Skeletal muscle cell (primary cell): ENCODE measurements around the gene PARD3.

Source experiments
- DNase-seq: peaks from one replicate; pipeline ENCODE4 v3.0.0-alpha.2; 2010; ENCODE audit warnings: low read depth
- H3K4me3 ChIP-seq: 2 replicates; pipeline ENCODE4 v1.5.1; 2011; ENCODE audit warnings: low read depth, mild to moderate bottlenecking, control low read depth, low read length, moderate library complexity

Gene PARD3

DNA sequence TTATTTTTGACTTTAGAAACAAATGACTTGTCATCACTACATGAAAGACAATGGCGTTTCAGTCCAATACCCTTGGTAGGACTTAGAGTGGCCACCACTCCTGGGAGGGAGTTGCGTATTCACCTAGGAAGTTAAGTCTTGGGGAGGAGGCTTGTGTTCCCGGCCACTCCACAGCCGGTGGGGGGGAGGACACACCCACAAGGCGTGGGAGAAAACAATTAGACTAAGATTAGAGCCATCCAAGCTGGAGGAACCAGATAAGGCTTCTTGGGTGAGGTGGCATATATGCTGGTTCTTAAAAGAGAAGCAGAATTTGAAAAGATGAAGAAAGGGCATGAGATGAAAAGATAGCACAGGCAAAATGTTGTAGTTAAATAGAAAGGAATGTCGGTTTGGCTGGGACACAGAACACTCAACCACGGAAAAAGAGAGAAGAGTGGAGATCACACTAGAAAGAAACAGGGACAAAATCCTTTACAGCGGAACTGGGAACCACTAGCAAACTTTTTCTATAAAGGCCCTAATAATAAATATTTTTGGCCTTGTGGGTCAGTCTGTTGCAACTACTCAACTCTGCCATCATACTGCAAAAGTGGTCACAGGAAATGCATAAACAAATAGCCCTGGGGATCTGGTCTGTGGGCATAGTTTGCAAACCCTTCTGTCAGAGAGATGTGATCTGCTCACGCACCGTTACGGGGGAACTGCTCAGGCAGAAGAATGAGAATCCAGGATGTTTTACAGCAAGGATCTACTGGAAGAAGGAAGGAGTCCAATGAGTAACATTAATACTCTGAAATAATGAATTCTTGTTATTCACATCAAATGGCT is 651.8 kb downstream of the PARD3 start:
- no peak for DNase-seq
- H3K4me3 ChIP-seq = no peak overlapping the region

DNA sequence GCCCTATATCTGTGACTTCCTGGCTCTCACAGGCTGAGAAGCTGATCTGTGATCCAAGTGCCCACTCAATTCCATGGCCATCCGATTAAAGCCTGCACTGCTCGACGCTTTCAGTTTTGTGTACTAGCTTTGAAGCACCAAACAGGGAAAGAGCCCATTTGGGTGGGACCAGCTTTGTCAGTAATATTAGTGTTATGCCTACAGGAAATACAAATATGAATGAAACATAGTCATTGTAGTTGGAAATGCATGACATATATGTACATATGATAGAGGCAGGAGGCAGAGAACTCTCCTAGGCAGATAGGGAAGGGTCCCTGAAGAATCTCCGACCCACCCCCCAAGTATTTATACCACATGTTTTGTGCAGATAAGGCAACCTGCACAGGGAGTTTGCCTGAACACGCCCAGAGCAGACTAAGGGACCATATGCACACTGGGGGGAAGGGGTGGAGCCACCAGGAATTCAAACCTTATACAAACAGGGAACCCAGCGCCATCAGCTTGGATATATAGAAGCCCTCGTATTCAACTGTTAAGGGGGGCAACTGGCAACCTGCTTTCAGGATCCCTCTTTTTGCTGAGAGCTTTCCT is 653.2 kb downstream of the PARD3 start:
- no peak for DNase-seq
- no peak overlapping the region for H3K4me3 ChIP-seq

- DNase-seq = no peak
- H3K4me3 ChIP-seq = no peak overlapping the region
Observed at GRCh38 chr10:34160595-34160994, 654.5 kb downstream of the PARD3 start.

DNA sequence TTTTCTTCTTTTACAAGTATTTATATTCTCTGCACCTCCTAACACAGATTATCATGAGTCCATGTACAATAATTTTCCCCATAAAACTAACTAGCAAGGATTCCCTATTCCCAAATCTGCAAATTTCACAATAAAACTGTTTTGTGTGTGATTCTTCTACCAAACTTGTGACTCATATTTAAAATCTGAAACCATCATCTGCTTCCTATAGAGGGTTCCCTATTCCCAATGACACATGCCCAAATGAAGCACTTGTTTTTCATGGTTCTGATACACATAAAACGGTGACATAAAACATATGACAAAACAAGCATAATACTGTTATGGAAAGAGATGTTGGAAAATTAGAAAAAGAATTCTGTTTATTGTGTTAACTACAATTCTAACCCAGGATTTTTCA is 657.6 kb downstream of the PARD3 start:
- H3K4me3 ChIP-seq = no peak overlapping the region
- no peak for DNase-seq

DNA sequence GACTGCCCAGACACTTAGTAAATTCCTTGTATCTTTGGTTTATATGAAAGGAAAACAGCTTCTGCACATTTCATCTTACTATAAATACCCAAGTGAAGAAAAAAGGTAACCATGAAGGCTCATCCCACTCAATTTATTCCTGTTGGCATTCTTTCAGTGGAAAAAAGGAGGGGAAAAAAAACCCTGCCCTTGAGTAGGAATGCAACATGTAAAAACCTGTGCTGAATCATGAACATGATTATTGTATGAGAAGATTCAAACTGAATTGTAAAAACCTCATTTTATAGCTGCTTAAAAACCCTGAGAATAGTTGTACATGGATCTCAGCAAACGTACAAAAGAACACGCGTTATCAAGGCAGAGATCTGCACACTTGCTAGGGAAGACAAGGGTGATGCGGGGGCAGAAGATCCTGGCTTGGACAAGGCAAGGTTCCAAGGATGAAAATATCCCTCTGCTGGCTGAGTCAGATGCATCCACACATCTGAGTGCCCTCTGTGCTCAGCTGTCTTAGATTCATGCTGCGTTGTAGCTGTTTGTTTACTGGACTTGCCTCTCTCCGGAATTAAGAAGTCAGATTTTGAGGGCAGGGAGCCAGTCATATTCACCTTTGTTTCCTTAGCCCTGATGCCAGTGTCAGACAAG is 658.2 kb downstream of the PARD3 start:
- H3K4me3 ChIP-seq = no peak overlapping the region
- no peak for DNase-seq

GRCh38 chr10:34155812-34156211 is 659.3 kb downstream of the PARD3 start:
- no peak overlapping the region for H3K4me3 ChIP-seq

DNA sequence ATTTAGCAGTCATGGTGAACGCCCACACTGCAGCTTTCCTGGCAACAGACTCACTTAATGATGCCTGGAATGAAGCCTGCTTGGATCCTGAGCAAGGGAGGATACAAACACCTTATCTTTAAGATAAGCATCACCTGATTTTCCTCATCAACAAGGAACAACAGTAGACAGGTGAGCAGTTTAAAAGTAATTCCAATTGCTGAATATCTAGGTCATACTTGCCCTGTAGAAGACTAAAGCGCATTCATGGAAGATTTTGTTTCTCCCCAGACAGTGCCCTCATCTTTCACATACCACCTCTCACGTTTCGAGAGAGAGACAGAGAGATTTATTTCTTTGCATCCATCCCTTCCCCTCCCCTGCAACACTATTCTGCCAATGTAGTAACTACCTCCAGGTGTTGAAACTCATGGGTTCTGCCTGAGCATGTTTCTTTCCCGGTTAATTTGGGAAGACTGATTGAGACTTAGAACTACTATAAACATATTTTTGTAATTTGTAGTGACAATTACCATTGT is 660.7 kb downstream of the PARD3 start:
- no peak for DNase-seq
- H3K4me3 ChIP-seq = no peak overlapping the region

More at GRCh38 chr10:34155812-34156211, 659.3 kb downstream of the PARD3 start:
- no peak for DNase-seq

GRCh38 chr10:34153663-34154382 is 661.3 kb downstream of the PARD3 start:
- DNase-seq = no peak

GRCh38 chr10:34152434-34152833 is 662.7 kb downstream of the PARD3 start:
- no peak for DNase-seq
- no peak overlapping the region for H3K4me3 ChIP-seq

More at GRCh38 chr10:34153663-34154382, 661.3 kb downstream of the PARD3 start:
- H3K4me3 ChIP-seq = no peak overlapping the region

- no peak for DNase-seq
Observed at GRCh38 chr10:34151931-34152330, 663.2 kb downstream of the PARD3 start.

GRCh38 chr10:34151481-34151880 is 663.6 kb downstream of the PARD3 start:
- H3K4me3 ChIP-seq = no peak overlapping the region
- no peak for DNase-seq

More at GRCh38 chr10:34151931-34152330, 663.2 kb downstream of the PARD3 start:
- H3K4me3 ChIP-seq = no peak overlapping the region

DNA sequence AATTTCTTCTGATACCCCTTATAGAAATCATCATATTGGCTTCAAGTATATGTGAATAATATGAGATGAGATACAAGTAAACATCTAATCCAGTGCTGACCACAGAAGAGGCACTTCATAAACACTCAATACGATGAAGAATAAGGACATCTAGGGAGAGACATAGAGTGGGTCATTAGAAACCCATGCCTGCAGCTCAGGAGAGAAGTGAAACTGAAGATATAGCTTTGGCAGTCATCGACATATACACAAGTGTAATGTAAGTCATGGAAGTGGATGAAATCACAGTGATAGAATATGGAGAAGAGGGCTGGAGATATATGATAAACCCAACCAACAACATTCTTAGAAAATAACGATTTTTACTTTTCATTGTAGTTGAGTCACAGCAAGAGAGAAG is 665.0 kb downstream of the PARD3 start:
- DNase-seq = no peak
- H3K4me3 ChIP-seq = no peak overlapping the region

DNA sequence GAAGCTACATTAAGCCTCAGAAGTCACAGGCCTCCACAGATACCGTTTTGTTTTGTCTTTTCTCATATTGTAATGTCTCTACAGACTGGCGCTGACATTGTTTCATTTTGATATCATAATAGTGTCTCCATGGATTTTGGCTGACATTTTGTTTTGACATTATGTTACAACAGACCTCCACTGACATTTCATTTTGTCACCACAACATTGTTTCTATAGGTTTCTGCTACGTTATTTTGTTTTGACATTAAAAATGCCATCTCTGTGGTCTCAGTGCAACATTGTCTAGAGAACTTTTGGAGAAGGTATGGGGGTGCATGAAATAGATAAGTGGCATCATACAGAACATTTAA is 666.8 kb downstream of the PARD3 start:
- DNase-seq = no peak
- no peak overlapping the region for H3K4me3 ChIP-seq

DNA sequence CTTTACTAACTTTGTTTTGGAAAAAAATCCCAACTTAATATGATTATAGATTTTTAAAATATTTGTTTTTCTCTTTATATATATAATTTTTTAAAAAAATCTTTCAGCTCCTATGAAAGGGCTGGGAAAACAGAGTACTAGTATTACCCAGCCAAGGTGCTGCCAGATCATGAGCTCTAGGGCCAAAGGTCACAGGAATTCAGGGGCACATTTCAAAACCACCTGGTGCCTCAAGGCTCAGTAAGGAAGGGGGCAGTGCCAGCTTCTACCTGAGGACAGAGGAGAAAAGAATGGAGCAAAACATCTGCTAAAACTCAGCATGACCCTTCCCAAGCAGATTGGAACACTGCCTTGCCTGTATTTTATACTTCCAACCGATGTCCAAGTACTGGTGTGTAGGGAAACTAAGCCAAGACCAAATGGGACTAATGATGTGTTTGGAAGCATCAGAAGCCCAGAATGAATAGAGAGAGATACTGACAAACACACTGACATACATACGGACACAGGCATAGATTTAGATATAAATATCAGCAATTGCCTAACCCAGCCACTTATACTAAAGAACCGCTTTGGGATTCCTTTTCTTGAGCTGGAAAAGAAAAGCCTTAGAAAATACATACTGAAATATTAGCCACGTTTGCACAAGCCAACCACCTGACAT is 667.3 kb downstream of the PARD3 start:
- DNase-seq = no peak
- no peak overlapping the region for H3K4me3 ChIP-seq

- no peak for DNase-seq
- H3K4me3 ChIP-seq = no peak overlapping the region
Observed at GRCh38 chr10:34145715-34146114, 669.4 kb downstream of the PARD3 start.

GRCh38 chr10:34143466-34143865 is 671.6 kb downstream of the PARD3 start:
- no peak for DNase-seq
- H3K4me3 ChIP-seq = no peak overlapping the region

DNA sequence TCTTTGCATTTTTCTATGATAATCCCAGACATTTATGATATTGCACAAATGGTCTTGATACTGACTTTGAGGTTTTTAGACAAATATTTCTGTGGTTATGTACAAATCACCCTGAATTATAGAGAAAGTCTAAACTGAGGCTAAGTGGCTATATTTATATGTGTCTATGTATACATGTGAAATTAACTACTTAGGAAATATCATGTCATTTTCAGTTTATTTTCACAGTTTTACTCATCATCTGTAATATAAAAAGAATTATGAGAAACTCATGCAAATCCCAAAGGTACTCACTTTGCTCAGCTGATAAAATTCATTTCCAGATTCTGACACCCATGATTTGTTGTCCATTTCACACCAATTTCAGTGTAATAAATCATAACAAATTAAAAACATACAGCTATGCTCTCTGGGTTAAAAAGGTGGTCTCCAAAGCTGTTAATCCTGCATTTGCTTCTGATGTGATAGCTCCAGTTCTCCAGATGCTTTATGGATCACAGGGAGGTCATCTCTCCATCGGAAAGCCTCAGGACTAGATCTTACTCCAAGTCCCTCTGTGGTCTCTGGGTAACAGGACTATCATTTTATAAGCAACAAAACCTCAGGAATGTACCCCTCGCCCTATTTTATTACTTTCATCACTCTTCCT is 673.9 kb downstream of the PARD3 start:
- DNase-seq = no peak

DNA sequence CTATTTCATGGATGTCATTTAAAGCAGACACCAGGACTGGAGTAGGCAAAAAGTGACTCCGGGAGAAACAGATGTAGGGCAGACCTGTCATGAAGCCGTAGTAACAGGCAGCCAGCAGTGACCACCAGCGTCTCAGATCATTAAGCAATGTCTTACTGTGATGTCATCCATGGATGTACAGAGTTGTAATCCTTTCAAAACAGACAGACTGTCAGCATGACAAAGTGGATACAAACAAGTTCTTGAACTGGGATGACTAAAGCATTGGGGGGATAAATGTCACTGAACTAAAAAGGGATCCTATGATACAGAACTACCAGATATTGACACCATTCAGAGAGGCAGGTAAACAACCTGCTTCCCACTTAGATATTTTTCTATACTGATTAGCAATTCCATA is 675.5 kb downstream of the PARD3 start:
- DNase-seq = peak; percentile 84
- H3K4me3 ChIP-seq = no peak overlapping the region

More for the DNA sequence above, 673.9 kb downstream of the PARD3 start:
- H3K4me3 ChIP-seq = no peak overlapping the region

DNA sequence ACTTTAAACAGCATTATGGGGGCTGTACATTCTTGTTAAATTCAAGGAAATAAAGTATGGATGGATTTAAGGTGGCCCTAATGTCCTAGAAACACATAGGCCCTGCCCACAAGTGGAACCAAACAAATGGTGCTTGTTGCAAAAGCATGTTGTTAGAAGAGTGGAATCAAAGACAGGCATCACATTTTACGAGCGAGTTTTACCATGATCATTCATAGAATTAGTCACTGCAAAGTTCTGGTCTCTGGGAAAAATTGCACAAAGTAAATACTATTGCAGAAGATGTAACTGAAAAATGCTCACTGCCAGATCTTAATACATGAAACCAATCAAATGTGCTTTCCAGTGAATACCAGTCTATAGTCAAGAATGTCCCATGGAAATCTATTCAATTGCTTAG is 677.1 kb downstream of the PARD3 start:
- peak; percentile 54 for DNase-seq
- no peak overlapping the region for H3K4me3 ChIP-seq
